Large intestine (tissue), 3 donors: ENCODE results near the gene DIP2B. TPM values are rescaled to one million over a fixed set of nuclear protein-coding genes. Genes with fewer than 3 reads are reported as not detected.

Source experiments
- DNase-seq, 2 donors: peaks; one replicate each; pipeline versions ENCODE4 v3.0.0 to v3.0.0-alpha.2; 2013
- H3K27ac ChIP-seq: one replicate; pipeline ENCODE4 v1.5.1; 2013; ENCODE audit warnings: low read length
- H3K27me3 ChIP-seq: 2 replicates; pipeline ENCODE4 v1.6.1; 2013; ENCODE audit warnings: low read length; ENCODE audit not compliant: control insufficient read depth, insufficient read depth
- H3K36me3 ChIP-seq: 2 replicates; pipeline ENCODE4 v1.6.1; 2013; ENCODE audit warnings: low read length; ENCODE audit not compliant: control insufficient read depth, insufficient read depth
- H3K4me1 ChIP-seq: one replicate; pipeline ENCODE4 v1.6.1; 2013; ENCODE audit warnings: low read length; ENCODE audit not compliant: control insufficient read depth, insufficient read depth
- H3K4me3 ChIP-seq: one replicate; pipeline ENCODE4 v1.5.1; 2013; ENCODE audit warnings: low read length
- H3K9me3 ChIP-seq: one replicate; pipeline ENCODE4 v1.6.1; 2013; ENCODE audit warnings: mild to moderate bottlenecking, low read depth, low read length, moderate library complexity; ENCODE audit not compliant: control insufficient read depth
- WGBS: methylation state at CpG from one replicate; pipeline ENCODE4 v1.1.5; 2013; ENCODE audit warnings: low lambda C conversion rate; ENCODE audit not compliant: insufficient coverage; 5-methylcytosine and 5-hydroxymethylcytosine counted together
- polyA plus RNA-seq: library from polyadenylated mRNA; unstranded; fragments of 120-200 nt; gene quantifications from one replicate; pipeline ENCODE4 v1.2.1, GENCODE V29; 2013

DIP2B gene
- polyA plus RNA-seq, 1 donor, result 18.2 TPM

- Histone ChIP-seq H3K36me3 (no peaks in the 10 kb centered on the region), H3K4me3 (no peak overlapping the region), H3K27me3 (no peaks in the 10 kb centered on the region), H3K4me1 (peaks cover 9% of the 10 kb centered on the region), H3K9me3 (no peaks in the 10 kb centered on the region), H3K27ac (no peak overlapping the region)
- no CpG with 5 or more reads among the region's 2 CpGs for WGBS
- DNase-seq, result no peak
Observed at GRCh38 chr12:50573271-50573670, 68.5 kb downstream of the DIP2B start.

- H3K27ac ChIP-seq, result no peak overlapping the region
- no peak for DNase-seq
- WGBS, result 40% methylated on average over 1 of the region's 5 CpGs
- H3K27me3 ChIP-seq, result no peaks in the 10 kb centered on the region
- peaks cover 9% of the 10 kb centered on the region for H3K4me1 ChIP-seq
- H3K4me3 ChIP-seq, result no peak overlapping the region
- H3K9me3 ChIP-seq, result no peaks in the 10 kb centered on the region
- no peaks in the 10 kb centered on the region for H3K36me3 ChIP-seq
Observed at GRCh38 chr12:50574601-50575348, 70.0 kb downstream of the DIP2B start.

- Histone ChIP-seq H3K4me1 (no peaks in the 10 kb centered on the region), H3K27ac (no peak overlapping the region)
Observed at GRCh38 chr12:50579757-50580267, 75.0 kb downstream of the DIP2B start.

GRCh38 chr12:50580436-50580835 lies 75.7 kb downstream of the DIP2B start:
- no peaks in the 10 kb centered on the region for H3K9me3 ChIP-seq
- no peak overlapping the region for H3K4me3 ChIP-seq
- DNase-seq, result no peak
- H3K27ac ChIP-seq, result no peak overlapping the region
- H3K36me3 ChIP-seq, result peaks cover 2% of the 10 kb centered on the region
- no peaks in the 10 kb centered on the region for H3K4me1 ChIP-seq
- H3K27me3 ChIP-seq, result no peaks in the 10 kb centered on the region
- no CpG with 5 or more reads among the region's 3 CpGs for WGBS

More at GRCh38 chr12:50579757-50580267, 75.0 kb downstream of the DIP2B start:
- Histone ChIP-seq H3K4me3 (no peak overlapping the region), H3K27me3 (no peaks in the 10 kb centered on the region), H3K9me3 (no peaks in the 10 kb centered on the region), H3K36me3 (peaks cover 2% of the 10 kb centered on the region)
- DNase-seq, result no peak
- no CpG with 5 or more reads among the region's 1 CpG for WGBS

- WGBS, result 90% methylated on average over 2 of the region's 10 CpGs
- Histone ChIP-seq H3K36me3 (peaks cover 2% of the 10 kb centered on the region), H3K27me3 (no peaks in the 10 kb centered on the region), H3K9me3 (no peaks in the 10 kb centered on the region), H3K27ac (no peak overlapping the region), H3K4me1 (no peaks in the 10 kb centered on the region), H3K4me3 (no peak overlapping the region)
- DNase-seq, result no peak
Observed at GRCh38 chr12:50581226-50582184, 76.7 kb downstream of the DIP2B start.

- H3K27ac ChIP-seq, result no peak overlapping the region
- no peaks in the 10 kb centered on the region for H3K27me3 ChIP-seq
- DNase-seq, result no peak
- peaks cover 2% of the 10 kb centered on the region for H3K36me3 ChIP-seq
- no peaks in the 10 kb centered on the region for H3K9me3 ChIP-seq
- WGBS, result no CpG with 5 or more reads among the region's 1 CpG
- H3K4me1 ChIP-seq, result no peaks in the 10 kb centered on the region
- no peak overlapping the region for H3K4me3 ChIP-seq
Observed at GRCh38 chr12:50584135-50584534, 79.3 kb downstream of the DIP2B start.

- no peaks in the 10 kb centered on the region for H3K27me3 ChIP-seq
- 100% methylated on average over 1 of the region's 8 CpGs for WGBS
- no peak for DNase-seq
- H3K36me3 ChIP-seq, result no peaks in the 10 kb centered on the region
- no peak overlapping the region for H3K27ac ChIP-seq
- no peak overlapping the region for H3K4me3 ChIP-seq
- H3K9me3 ChIP-seq, result no peaks in the 10 kb centered on the region
- no peaks in the 10 kb centered on the region for H3K4me1 ChIP-seq
Observed at GRCh38 chr12:50589650-50590435, 85.1 kb downstream of the DIP2B start.

GRCh38 chr12:50590869-50591268 lies 86.1 kb downstream of the DIP2B start:
- H3K9me3 ChIP-seq, result no peaks in the 10 kb centered on the region

GRCh38 chr12:50595667-50596066 lies 90.9 kb downstream of the DIP2B start:
- Histone ChIP-seq H3K4me1 (no peaks in the 10 kb centered on the region), H3K9me3 (no peaks in the 10 kb centered on the region), H3K36me3 (no peaks in the 10 kb centered on the region), H3K27ac (no peak overlapping the region), H3K4me3 (no peak overlapping the region), H3K27me3 (no peaks in the 10 kb centered on the region)
- 80% methylated on average over 1 of the region's 3 CpGs for WGBS
- no peak for DNase-seq

More at GRCh38 chr12:50590869-50591268, 86.1 kb downstream of the DIP2B start:
- Histone ChIP-seq H3K4me3 (no peak overlapping the region), H3K4me1 (no peaks in the 10 kb centered on the region), H3K27ac (no peak overlapping the region), H3K27me3 (no peaks in the 10 kb centered on the region), H3K36me3 (no peaks in the 10 kb centered on the region)
- DNase-seq, result no peak
